Measurements from ENCODE around the gene TAOK1.

The TAOK1 gene

GRCh38 chr17:29573871-29574731, 183.9 kb downstream of the TAOK1 start:
- no peaks in the 10 kb centered on the region for H3K9me3 ChIP-seq (ENCODE audit: control insufficient read depth, insufficient read depth, low read length)
- H3K4me2 ChIP-seq (ENCODE audit: low read length) = no peak overlapping the region
- no peaks in the 10 kb centered on the region for H3K27me3 ChIP-seq (ENCODE audit: control insufficient read depth, low read length)
- H3K4me3 ChIP-seq (ENCODE audit: low read length) = no peak overlapping the region
- peaks cover 20% of the 10 kb centered on the region for H3K4me1 ChIP-seq (ENCODE audit: control insufficient read depth, low read length)
- TF ChIP-seq, protein P1, sequence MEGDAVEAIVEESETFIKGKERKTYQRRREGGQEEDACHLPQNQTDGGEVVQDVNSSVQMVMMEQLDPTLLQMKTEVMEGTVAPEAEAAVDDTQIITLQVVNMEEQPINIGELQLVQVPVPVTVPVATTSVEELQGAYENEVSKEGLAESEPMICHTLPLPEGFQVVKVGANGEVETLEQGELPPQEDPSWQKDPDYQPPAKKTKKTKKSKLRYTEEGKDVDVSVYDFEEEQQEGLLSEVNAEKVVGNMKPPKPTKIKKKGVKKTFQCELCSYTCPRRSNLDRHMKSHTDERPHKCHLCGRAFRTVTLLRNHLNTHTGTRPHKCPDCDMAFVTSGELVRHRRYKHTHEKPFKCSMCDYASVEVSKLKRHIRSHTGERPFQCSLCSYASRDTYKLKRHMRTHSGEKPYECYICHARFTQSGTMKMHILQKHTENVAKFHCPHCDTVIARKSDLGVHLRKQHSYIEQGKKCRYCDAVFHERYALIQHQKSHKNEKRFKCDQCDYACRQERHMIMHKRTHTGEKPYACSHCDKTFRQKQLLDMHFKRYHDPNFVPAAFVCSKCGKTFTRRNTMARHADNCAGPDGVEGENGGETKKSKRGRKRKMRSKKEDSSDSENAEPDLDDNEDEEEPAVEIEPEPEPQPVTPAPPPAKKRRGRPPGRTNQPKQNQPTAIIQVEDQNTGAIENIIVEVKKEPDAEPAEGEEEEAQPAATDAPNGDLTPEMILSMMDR (IDR thresholded peaks at IDR 0.05; ENCODE audit: low read depth, low read length, poor library complexity, severe bottlenecking) = no peak
- TF ChIP-seq EZH2phosphoT487 (IDR thresholded peaks at IDR 0.05; ENCODE audit: borderline replicate concordance, low read length) = no peak
- no peaks in the 10 kb centered on the region for H4K20me1 ChIP-seq (ENCODE audit: control insufficient read depth, insufficient read depth, low read depth, low read length)
- H3K79me2 ChIP-seq (ENCODE audit: control insufficient read depth, low read length) = peaks cover 3% of the 10 kb centered on the region; the same call in 1 of the 2 replicates
- no peaks in the 10 kb centered on the region for H3K9me2 ChIP-seq (replicated peaks; ENCODE audit: control insufficient read depth, low read length)
- peaks cover 3% of the 10 kb centered on the region for H3F3A ChIP-seq (ENCODE audit: control insufficient read depth, insufficient read depth)
- H3K36me3 ChIP-seq (ENCODE audit: control insufficient read depth, low read length) = peaks cover 73% of the 10 kb centered on the region
- H3K27ac ChIP-seq (ENCODE audit: low read depth, low read length) = no peak overlapping the region

DNA sequence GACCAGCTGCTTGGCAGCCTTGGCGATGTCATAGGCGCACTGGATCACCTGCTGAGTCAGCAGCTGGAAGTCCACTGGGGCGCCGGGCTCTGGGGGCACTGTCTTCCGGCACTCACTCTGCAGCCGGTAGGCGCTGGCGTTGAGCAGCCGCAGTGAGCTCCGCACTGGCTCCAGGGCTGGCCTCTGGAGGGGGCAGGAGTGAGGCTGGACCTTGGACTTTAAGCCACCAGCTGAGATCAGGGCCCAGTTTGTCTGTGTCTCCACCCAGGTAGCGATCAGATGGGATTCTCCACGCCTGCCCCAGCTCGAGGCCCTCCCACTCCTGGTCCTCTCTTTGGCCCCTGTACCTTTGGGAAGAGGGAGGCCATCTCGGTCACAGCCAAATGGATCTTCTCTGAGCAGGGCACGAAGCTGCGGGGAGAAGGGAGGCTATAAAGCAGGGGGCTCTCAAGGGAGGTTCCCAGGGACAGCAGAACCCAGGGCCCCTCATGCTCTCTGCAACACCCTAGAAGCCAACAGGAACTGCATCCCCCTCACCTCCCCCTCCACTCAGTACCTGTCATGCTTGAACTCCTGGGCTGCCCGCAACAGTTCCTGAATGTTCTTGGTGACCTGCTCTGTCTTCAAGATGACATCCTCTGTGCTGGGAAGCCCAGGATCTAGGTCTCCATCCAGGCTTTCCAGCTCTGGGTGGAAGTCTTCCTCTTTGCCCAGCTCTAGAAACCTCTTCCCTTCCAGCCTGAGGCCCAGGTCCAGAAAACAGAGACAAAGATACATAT, 184.8 kb downstream of the TAOK1 start:
- Histone ChIP-seq H3K27ac (ENCODE audit: low read depth, low read length) (no peak overlapping the region), H3K27me3 (ENCODE audit: control insufficient read depth, low read length) (no peaks in the 10 kb centered on the region), H3K4me1 (ENCODE audit: control insufficient read depth, low read length) (peaks cover 14% of the 10 kb centered on the region), H4K20me1 (ENCODE audit: control insufficient read depth, insufficient read depth, low read depth, low read length) (no peaks in the 10 kb centered on the region), H3K9me2 (replicated peaks; ENCODE audit: control insufficient read depth, low read length) (no peaks in the 10 kb centered on the region), H3K4me3 (ENCODE audit: low read length) (no peak overlapping the region), H3K36me3 (ENCODE audit: control insufficient read depth, low read length) (peaks cover 80% of the 10 kb centered on the region), H3F3A (ENCODE audit: control insufficient read depth, insufficient read depth) (peaks cover 3% of the 10 kb centered on the region), H3K4me2 (ENCODE audit: low read length) (no peak overlapping the region), H3K79me2 (ENCODE audit: control insufficient read depth, low read length) (no peaks in the 10 kb centered on the region), H3K9me3 (ENCODE audit: control insufficient read depth, insufficient read depth, low read length) (no peaks in the 10 kb centered on the region)
- TF ChIP-seq, protein P1 (IDR thresholded peaks at IDR 0.05; ENCODE audit: low read depth, low read length, poor library complexity, severe bottlenecking) = no peak
- TF ChIP-seq EZH2phosphoT487 (IDR thresholded peaks at IDR 0.05; ENCODE audit: borderline replicate concordance, low read length) = no peak

GRCh38 chr17:29575511-29576213, 185.5 kb downstream of the TAOK1 start:
- H3K9me2 ChIP-seq (replicated peaks; ENCODE audit: control insufficient read depth, low read length) = no peaks in the 10 kb centered on the region
- peaks cover 86% of the 10 kb centered on the region for H3K36me3 ChIP-seq (ENCODE audit: control insufficient read depth, low read length)
- H3K4me2 ChIP-seq (ENCODE audit: low read length) = no peak overlapping the region
- H3K4me1 ChIP-seq (ENCODE audit: control insufficient read depth, low read length) = peaks cover 17% of the 10 kb centered on the region
- TF ChIP-seq, protein P1 (IDR thresholded peaks at IDR 0.05; ENCODE audit: low read depth, low read length, poor library complexity, severe bottlenecking) = no peak
- TF ChIP-seq EZH2phosphoT487 (IDR thresholded peaks at IDR 0.05; ENCODE audit: borderline replicate concordance, low read length) = no peak
- no peak overlapping the region for H3K4me3 ChIP-seq (ENCODE audit: low read length)
- no peaks in the 10 kb centered on the region for H3K27me3 ChIP-seq (ENCODE audit: control insufficient read depth, low read length)
- H3K79me2 ChIP-seq (ENCODE audit: control insufficient read depth, low read length) = no peaks in the 10 kb centered on the region
- peaks cover 3% of the 10 kb centered on the region for H3F3A ChIP-seq (ENCODE audit: control insufficient read depth, insufficient read depth)
- H4K20me1 ChIP-seq (ENCODE audit: control insufficient read depth, insufficient read depth, low read depth, low read length) = no peaks in the 10 kb centered on the region
- H3K27ac ChIP-seq (ENCODE audit: low read depth, low read length) = no peak overlapping the region
- no peaks in the 10 kb centered on the region for H3K9me3 ChIP-seq (ENCODE audit: control insufficient read depth, insufficient read depth, low read length)
